Measurements from ENCODE around the gene GSTM2.

GRCh38 chr1:109717729-109718128, 49.9 kb downstream of the GSTM2 start:
- no peak for TF ChIP-seq CTCF (conservative IDR thresholded peaks at IDR 0.05; ENCODE audit: low read length)
- no peak for TF ChIP-seq EZH2phosphoT487 (IDR thresholded peaks at IDR 0.05; ENCODE audit: borderline replicate concordance, low read depth, low read length)
